Sigmoid colon (tissue), 4 donors: Measurements from ENCODE around the gene GBP7.

ENCODE experiments used
- CTCF ChIP-seq, 4 experiments: fragments of 450-650 bp in 3 of 4; fragments of 200-600 bp in 1 of 4; IDR thresholded peaks; one replicate each; pipeline ENCODE4 v1.5.1; 2016 to 2019; ENCODE audit warnings: antibody characterized with exemption in 4 of 4, mild to moderate bottlenecking in 3 of 4, moderate library complexity in 2 of 4
- EP300 ChIP-seq, 4 donors: sonication (generic); formaldehyde crosslinking; IDR thresholded peaks; one replicate each; pipeline ENCODE4 v1.6.1; 2017; ENCODE audit warnings: antibody characterized with exemption in 4 of 4
- POLR2A ChIP-seq, 2 donors: fragments of 450-650 bp; IDR thresholded peaks; one replicate each; pipeline ENCODE4 v1.6.1; 2016; ENCODE audit warnings: antibody characterized with exemption in 2 of 2, mild to moderate bottlenecking in 2 of 2, moderate library complexity in 2 of 2
- POLR2AphosphoS5 ChIP-seq, 4 donors: sonication (generic); formaldehyde crosslinking; IDR thresholded peaks; one replicate each; pipeline ENCODE4 v1.6.1; 2017; ENCODE audit warnings: antibody characterized with exemption in 4 of 4

GRCh38 chr1:89151047-89151446 is 24.8 kb downstream of the GBP7 start:
- TF ChIP-seq CTCF (IDR thresholded peaks at IDR 0.05) (no peak), EP300 (IDR thresholded peaks at IDR 0.05) (no peak), POLR2A (IDR thresholded peaks at IDR 0.05) (no peak), POLR2AphosphoS5 (IDR thresholded peaks at IDR 0.05) (no peak)
